Osteoblast (primary cell): ENCODE data around the gene DLG1. TPM values are rescaled to one million over a fixed set of nuclear protein-coding genes. Genes with fewer than 3 reads are reported as not detected.

Source experiments
- DNase-seq: peaks from one replicate; pipeline ENCODE4 v3.0.0; 2011; ENCODE audit warnings: low spot score, mixed read lengths; ENCODE audit not compliant: insufficient read length; ENCODE audit errors: missing footprints
- H2AFZ ChIP-seq: 2 replicates; pipeline ENCODE4 v1.6.0; 2011; ENCODE audit warnings: mild to moderate bottlenecking, low read length
- H3K27ac ChIP-seq: 2 replicates; pipeline ENCODE4 v1.5.1; 2011; ENCODE audit warnings: mild to moderate bottlenecking, low read depth, low read length, moderate library complexity
- H3K27me3 ChIP-seq: 2 replicates; pipeline ENCODE4 v1.6.0; 2012; ENCODE audit warnings: mild to moderate bottlenecking, control low read depth, inconsistent platforms, low read length, moderate library complexity; ENCODE audit not compliant: insufficient read depth
- H3K36me3 ChIP-seq: 2 replicates; pipeline ENCODE4 v1.5.1; 2011; ENCODE audit warnings: mild to moderate bottlenecking, low read length, control low read depth, moderate library complexity; ENCODE audit not compliant: insufficient read depth
- H3K4me1 ChIP-seq: 2 replicates; pipeline ENCODE4 v1.5.1; 2011; ENCODE audit warnings: mild to moderate bottlenecking, low read length, control low read depth, moderate library complexity; ENCODE audit not compliant: insufficient read depth
- H3K4me2 ChIP-seq: 2 replicates; pipeline ENCODE4 v1.6.0; 2011; ENCODE audit warnings: mild to moderate bottlenecking, low read length; ENCODE audit not compliant: insufficient read depth
- H3K4me3 ChIP-seq: fragments of 200-600 bp; sonication (generic); 3 replicates; pipeline ENCODE4 v1.5.1; 2012; ENCODE audit warnings: mild to moderate bottlenecking, low read length, inconsistent platforms; ENCODE audit not compliant: insufficient read depth
- H3K79me2 ChIP-seq: 2 replicates; pipeline ENCODE4 v1.6.0; 2012; ENCODE audit warnings: mild to moderate bottlenecking, low read length, control low read depth, inconsistent platforms; ENCODE audit not compliant: insufficient read depth
- H3K9me3 ChIP-seq: 2 replicates; pipeline ENCODE4 v1.5.1; 2011; ENCODE audit warnings: low read depth, low read length, control low read depth
- H4K20me1 ChIP-seq: 2 replicates; pipeline ENCODE4 v1.6.0; 2012; ENCODE audit warnings: mild to moderate bottlenecking, low read length, control low read depth; ENCODE audit not compliant: insufficient read depth
- total RNA-seq: library from RNA; depleted of rRNA; stranded (reverse); fragments of >200 nt; gene quantifications from 2 replicates; pipeline ENCODE4 v1.2.3, GENCODE V29; 2012
- TF ChIP-seq, protein P1 (sequence below): IDR thresholded peaks from 2 replicates; pipeline ENCODE4 v1.5.1; 2011; ENCODE audit warnings: mild to moderate bottlenecking, low read depth, low read length, moderate library complexity; ENCODE audit errors: extremely low read depth

DLG1 gene
- total RNA-seq, 1 donor = 79.3 TPM

DNA sequence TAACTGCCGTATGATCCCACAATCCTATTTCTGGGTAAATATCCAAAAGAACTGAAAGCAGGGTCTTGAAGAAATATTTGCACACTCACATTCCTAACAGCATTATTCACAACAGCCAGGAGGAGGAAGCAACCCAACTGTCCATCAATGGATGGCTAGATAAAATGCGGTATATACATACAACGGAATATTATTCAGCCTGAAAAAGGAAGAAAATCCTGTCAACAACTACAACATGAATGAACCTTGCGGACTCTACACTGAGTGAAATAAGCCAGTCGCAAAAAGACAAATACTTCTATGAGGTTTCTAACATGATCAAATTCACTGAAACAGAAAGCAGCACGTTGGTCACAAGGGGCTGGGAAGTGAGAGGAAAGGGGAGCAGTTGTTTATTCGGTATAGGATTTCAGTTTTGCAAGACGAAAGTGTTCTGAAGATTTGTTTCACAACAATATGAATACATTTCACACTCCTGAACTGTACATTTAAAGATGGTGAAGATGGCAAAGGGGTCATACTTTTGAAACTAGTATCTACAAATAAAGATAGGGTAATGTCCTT is 6.2 kb downstream of the DLG1 start:
- Histone ChIP-seq H3K9me3 (no peaks in the 10 kb centered on the region), H4K20me1 (peaks cover 5% of the 10 kb centered on the region), H2AFZ (no peak overlapping the region), H3K4me1 (peaks cover 22% of the 10 kb centered on the region), H3K79me2 (peaks cover 95% of the 10 kb centered on the region), H3K36me3 (peaks cover 64% of the 10 kb centered on the region), H3K4me3 (no peak overlapping the region), H3K4me2 (peak overlapping the region; percentile 15), H3K27me3 (no peaks in the 10 kb centered on the region), H3K27ac (peak overlapping the region; percentile 28)
- DNase-seq = no peak
- TF ChIP-seq, protein P1, sequence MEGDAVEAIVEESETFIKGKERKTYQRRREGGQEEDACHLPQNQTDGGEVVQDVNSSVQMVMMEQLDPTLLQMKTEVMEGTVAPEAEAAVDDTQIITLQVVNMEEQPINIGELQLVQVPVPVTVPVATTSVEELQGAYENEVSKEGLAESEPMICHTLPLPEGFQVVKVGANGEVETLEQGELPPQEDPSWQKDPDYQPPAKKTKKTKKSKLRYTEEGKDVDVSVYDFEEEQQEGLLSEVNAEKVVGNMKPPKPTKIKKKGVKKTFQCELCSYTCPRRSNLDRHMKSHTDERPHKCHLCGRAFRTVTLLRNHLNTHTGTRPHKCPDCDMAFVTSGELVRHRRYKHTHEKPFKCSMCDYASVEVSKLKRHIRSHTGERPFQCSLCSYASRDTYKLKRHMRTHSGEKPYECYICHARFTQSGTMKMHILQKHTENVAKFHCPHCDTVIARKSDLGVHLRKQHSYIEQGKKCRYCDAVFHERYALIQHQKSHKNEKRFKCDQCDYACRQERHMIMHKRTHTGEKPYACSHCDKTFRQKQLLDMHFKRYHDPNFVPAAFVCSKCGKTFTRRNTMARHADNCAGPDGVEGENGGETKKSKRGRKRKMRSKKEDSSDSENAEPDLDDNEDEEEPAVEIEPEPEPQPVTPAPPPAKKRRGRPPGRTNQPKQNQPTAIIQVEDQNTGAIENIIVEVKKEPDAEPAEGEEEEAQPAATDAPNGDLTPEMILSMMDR = no peak

DNA sequence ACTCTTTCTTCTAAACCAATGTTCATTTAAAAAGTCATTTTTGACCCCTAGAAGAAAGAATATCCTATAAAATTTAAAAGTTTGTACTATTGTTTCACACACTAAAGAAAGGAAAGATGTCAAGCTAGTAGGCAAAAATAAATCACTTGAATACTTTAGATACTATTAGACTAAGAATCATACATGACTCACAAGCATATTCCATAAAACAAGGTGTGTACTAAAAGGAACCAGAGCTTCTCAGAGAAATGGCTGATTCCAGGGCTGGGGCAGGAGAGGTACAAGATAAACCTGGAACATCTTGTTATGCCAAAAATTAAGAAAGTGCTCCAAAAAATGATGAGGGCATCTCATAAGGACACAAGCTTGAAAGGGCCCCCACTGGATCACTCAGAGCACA is 8.7 kb downstream of the DLG1 start:
- Histone ChIP-seq H3K27me3 (no peaks in the 10 kb centered on the region), H4K20me1 (peaks cover 5% of the 10 kb centered on the region), H3K4me3 (no peak overlapping the region), H3K4me1 (peaks cover 11% of the 10 kb centered on the region), H3K9me3 (no peaks in the 10 kb centered on the region), H3K27ac (peak overlapping the region; percentile 47), H3K79me2 (peaks cover 94% of the 10 kb centered on the region), H3K36me3 (peaks cover 67% of the 10 kb centered on the region), H3K4me2 (no peak overlapping the region), H2AFZ (no peak overlapping the region)
- TF ChIP-seq, protein P1 = no peak
- DNase-seq = no peak

DNA sequence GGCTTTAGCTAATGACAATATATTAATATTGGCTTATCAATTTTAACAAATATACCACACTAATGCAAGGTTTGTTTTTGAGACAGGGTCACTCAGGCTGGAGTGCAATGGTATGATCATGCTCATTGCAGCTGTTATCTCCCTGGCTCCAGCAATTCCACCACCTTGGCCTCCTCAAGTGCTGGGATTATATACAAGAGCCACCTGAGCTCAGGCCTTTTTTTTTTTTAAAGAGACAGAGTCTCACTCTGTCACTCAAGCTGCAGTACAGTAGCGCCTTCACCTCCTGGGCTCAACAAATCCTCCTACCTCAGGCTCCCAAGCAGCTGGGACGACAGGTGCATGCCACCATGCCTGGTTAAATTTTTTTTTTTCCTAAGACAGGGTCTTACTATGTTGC is 11.7 kb downstream of the DLG1 start:
- H2AFZ ChIP-seq = no peak overlapping the region
- H3K79me2 ChIP-seq = peaks cover 90% of the 10 kb centered on the region
- H3K27me3 ChIP-seq = no peaks in the 10 kb centered on the region
- H3K4me3 ChIP-seq = no peak overlapping the region
- no peak overlapping the region for H3K27ac ChIP-seq
- TF ChIP-seq, protein P1 = no peak
- no peak overlapping the region for H3K4me2 ChIP-seq
- H3K4me1 ChIP-seq = peaks cover 9% of the 10 kb centered on the region
- no peaks in the 10 kb centered on the region for H3K9me3 ChIP-seq
- H3K36me3 ChIP-seq = peaks cover 57% of the 10 kb centered on the region
- peaks cover 5% of the 10 kb centered on the region for H4K20me1 ChIP-seq
- no peak for DNase-seq

DNA sequence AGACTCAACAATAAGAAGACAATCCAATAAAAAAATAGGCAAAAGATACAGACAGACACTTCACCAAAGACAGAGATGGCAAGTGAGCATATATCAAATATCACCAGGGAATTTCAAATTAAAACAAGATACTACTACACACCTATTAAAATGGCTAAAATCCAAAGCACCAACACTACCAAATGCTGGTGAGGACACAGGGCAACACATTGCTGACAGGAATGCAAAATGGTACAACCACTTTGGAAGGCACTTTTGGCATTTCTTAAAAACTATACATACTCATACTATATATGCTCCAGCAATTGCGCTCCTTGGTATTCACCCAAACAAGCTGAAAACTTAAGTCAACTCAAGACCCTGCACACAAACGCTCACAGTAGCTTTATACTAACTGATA is 12.9 kb downstream of the DLG1 start:
- no peak overlapping the region for H3K27ac ChIP-seq
- no peaks in the 10 kb centered on the region for H3K27me3 ChIP-seq
- no peak for DNase-seq
- TF ChIP-seq, protein P1 = no peak
- no peaks in the 10 kb centered on the region for H3K9me3 ChIP-seq
- H3K4me2 ChIP-seq = no peak overlapping the region
- peaks cover 5% of the 10 kb centered on the region for H4K20me1 ChIP-seq
- peaks cover 90% of the 10 kb centered on the region for H3K79me2 ChIP-seq
- peaks cover 9% of the 10 kb centered on the region for H3K4me1 ChIP-seq
- H3K4me3 ChIP-seq = no peak overlapping the region
- no peak overlapping the region for H2AFZ ChIP-seq
- H3K36me3 ChIP-seq = peaks cover 60% of the 10 kb centered on the region
